SK-N-SH (cell line): ENCODE measurements around the gene LYL1. TPM values are rescaled to one million over a fixed set of nuclear protein-coding genes. Genes with fewer than 3 reads are reported as not detected.

Experiments
- CTCF ChIA-PET: fragments of 300-600, 350-600 bp; formaldehyde crosslinking; extraction: SDS; loops from one replicate; lab custom pipeline; 2021; lab: Yijun Ruan, JAX
- POLR2A ChIA-PET: fragments of 350-600 bp; sonication (Branson Sonifier 250); formaldehyde crosslinking; extraction: SDS; loops from one replicate; lab custom pipeline; 2020; ENCODE audit warnings: antibody characterized with exemption, inconsistent platforms; lab: Yijun Ruan, JAX
- DNase-seq: peaks from one replicate; pipeline ENCODE4 v3.0.0; 2012
- H2AFZ ChIP-seq: fragments of 200-600 bp; sonication (generic); 2 replicates; pipeline ENCODE4 v1.8.1; 2016; ENCODE audit warnings: antibody characterized with exemption, mild to moderate bottlenecking, low read depth
- H3F3A ChIP-seq: fragments of 200-600 bp; sonication (generic); replicated peaks from 2 replicates; pipeline ENCODE3; 2016; ENCODE audit warnings: antibody characterized with exemption, mild to moderate bottlenecking; ENCODE audit not compliant: insufficient read depth
- H3K27ac ChIP-seq, 2 experiments: fragments of 200-500 bp in 1 of 2; fragments of 200-600 bp in 1 of 2; sonication (Bioruptor generic) in 1 of 2; sonication (generic), shearing (Covaris generic) in 1 of 2; 2 replicates each; pipeline versions ENCODE4 v1.5.1 to v1.6.1; 2014 to 2016; ENCODE audit warnings: low read depth in 2 of 2, inconsistent platforms in 1 of 2, low read length in 1 of 2, mild to moderate bottlenecking in 1 of 2, mixed read lengths in 1 of 2
- H3K27me3 ChIP-seq: fragments of 200-600 bp; sonication (generic), shearing (Covaris generic); 2 replicates; pipeline ENCODE4 v1.6.1; 2016; ENCODE audit warnings: mixed run types; ENCODE audit not compliant: insufficient read depth
- H3K36me3 ChIP-seq, 2 experiments: fragments of 200-500 bp in 1 of 2; fragments of 200-600 bp in 1 of 2; sonication (Bioruptor generic) in 1 of 2; sonication (generic) in 1 of 2; replicated peaks in 1 of 2; 2 replicates each; pipeline versions ENCODE3 to v1.5.1; 2014 to 2016; ENCODE audit warnings: low read length in 1 of 2, mild to moderate bottlenecking in 1 of 2; ENCODE audit not compliant: insufficient read depth in 2 of 2, control insufficient read depth in 1 of 2
- H3K4me1 ChIP-seq, 2 experiments: fragments of 200-500 bp in 1 of 2; fragments of 200-600 bp in 1 of 2; sonication (Bioruptor generic) in 1 of 2; sonication (generic), shearing (Covaris generic) in 1 of 2; 2 replicates each; pipeline versions ENCODE4 v1.5.1 to v1.6.1; 2014 to 2016; ENCODE audit warnings: low read depth in 1 of 2, low read length in 1 of 2, mixed run types in 1 of 2; ENCODE audit not compliant: insufficient read depth in 2 of 2, control insufficient read depth in 1 of 2
- H3K4me2 ChIP-seq: fragments of 200-600 bp; sonication (generic), shearing (Covaris generic); 2 replicates; pipeline ENCODE4 v1.6.1; 2017; ENCODE audit warnings: mixed run types
- H3K4me3 ChIP-seq, 2 experiments: fragments of 200-500 bp in 1 of 2; fragments of 200-600 bp in 1 of 2; sonication (Bioruptor generic) in 1 of 2; sonication (generic), shearing (Covaris generic) in 1 of 2; 2 replicates each; pipeline versions ENCODE4 v1.5.1 to v1.8.1; 2014 to 2016; ENCODE audit warnings: low read depth in 2 of 2, inconsistent platforms in 1 of 2, low read length in 1 of 2, mild to moderate bottlenecking in 1 of 2, mixed read lengths in 1 of 2, moderate library complexity in 1 of 2
- H3K79me2 ChIP-seq: fragments of 200-600 bp; sonication (generic); 2 replicates; pipeline ENCODE4 v1.8.1; 2017; ENCODE audit warnings: mild to moderate bottlenecking; ENCODE audit not compliant: insufficient read depth
- H3K9ac ChIP-seq: fragments of 200-600 bp; sonication (generic); 2 replicates; pipeline ENCODE4 v1.6.1; 2017; ENCODE audit warnings: mixed run types
- H3K9me2 ChIP-seq: fragments of 200-600 bp; sonication (generic); 2 replicates; pipeline ENCODE4 v1.6.1; 2017; ENCODE audit warnings: mixed run types
- H3K9me3 ChIP-seq: fragments of 200-600 bp; sonication (generic); 2 replicates; pipeline ENCODE4 v1.6.1; 2017; ENCODE audit warnings: mixed run types, mild to moderate bottlenecking, moderate library complexity
- H4K20me1 ChIP-seq: fragments of 200-600 bp; sonication (generic); 2 replicates; pipeline ENCODE4 v1.6.1; 2017; ENCODE audit warnings: mild to moderate bottlenecking, mixed run types; ENCODE audit not compliant: insufficient read depth
- CHD2 ChIP-seq: fragments of 150-350 bp; IDR thresholded peaks from 2 replicates; pipeline ENCODE4 v1.6.1; 2018; ENCODE audit warnings: low read length; ENCODE audit not compliant: partially characterized antibody
- EP300 ChIP-seq, 2 experiments: IDR thresholded peaks; 2 replicates each; pipeline versions ENCODE4 v1.4.0 to v1.6.1; 2012; ENCODE audit warnings: borderline replicate concordance in 1 of 2, low read depth in 1 of 2, low read length in 1 of 2
- FOSL2 ChIP-seq: IDR thresholded peaks from 2 replicates; pipeline ENCODE4 v1.4.0; 2012; ENCODE audit warnings: low read depth, mild to moderate bottlenecking, moderate library complexity, borderline replicate concordance
- FOXM1 ChIP-seq: IDR thresholded peaks from 2 replicates; pipeline ENCODE4 v1.4.0; 2012; ENCODE audit warnings: low read depth, mild to moderate bottlenecking
- GABPA ChIP-seq: IDR thresholded peaks from 2 replicates; pipeline ENCODE4 v1.4.0; 2012; ENCODE audit warnings: low read depth, mild to moderate bottlenecking
- GATA2 ChIP-seq: sonication (generic); formaldehyde crosslinking; IDR thresholded peaks from 2 replicates; pipeline ENCODE4 v1.5.0; 2020; ENCODE audit warnings: mild to moderate bottlenecking, missing genetic modification reagents
- MXI1 ChIP-seq: IDR thresholded peaks from 2 replicates; pipeline ENCODE4 v1.6.1; 2012; ENCODE audit warnings: mild to moderate bottlenecking, low read depth, low read length, improper control_type of control experiment
- RCOR1 ChIP-seq: fragments of 150-350 bp; IDR thresholded peaks from 2 replicates; pipeline ENCODE4 v1.6.1; 2017; ENCODE audit warnings: antibody characterized with exemption, low read length
- REST ChIP-seq: IDR thresholded peaks from 2 replicates; pipeline ENCODE4 v1.6.1; 2012; ENCODE audit warnings: mild to moderate bottlenecking, low read depth, low read length, moderate library complexity
- SIN3A ChIP-seq: IDR thresholded peaks from 2 replicates; pipeline ENCODE4 v1.6.1; 2012; ENCODE audit warnings: low read depth, mild to moderate bottlenecking, low read length, moderate library complexity, borderline replicate concordance
- TAF1 ChIP-seq: IDR thresholded peaks from 2 replicates; pipeline ENCODE4 v1.6.1; 2012; ENCODE audit warnings: low read depth, mild to moderate bottlenecking, low read length, moderate library complexity, borderline replicate concordance
- ZBTB33 ChIP-seq: IDR thresholded peaks from 2 replicates; pipeline ENCODE4 v1.4.0; 2012; ENCODE audit warnings: low read depth, borderline replicate concordance
- WGBS: methylation state at CpG from one replicate; pipeline ENCODE4 v1.1.6; 2017; ENCODE audit warnings: low lambda C conversion rate; 5-methylcytosine and 5-hydroxymethylcytosine counted together
- polyA plus RNA-seq, 3 experiments: library from polyadenylated mRNA; depleted of rRNA; stranded (reverse); fragments of >200 nt; gene quantifications; 2 replicates each; pipeline ENCODE4 v1.2.3, GENCODE V29; 2012
- TF ChIP-seq, protein P1 (sequence below): fragments of 200-600 bp; sonication (generic); IDR thresholded peaks from 2 replicates; pipeline ENCODE4 v1.6.1; 2017; ENCODE audit warnings: antibody characterized with exemption, mild to moderate bottlenecking, moderate library complexity

Gene LYL1
- polyA plus RNA-seq, 1 of the 3 experiments (the other 2 are of a cell fraction) = 2.2 TPM

DNA sequence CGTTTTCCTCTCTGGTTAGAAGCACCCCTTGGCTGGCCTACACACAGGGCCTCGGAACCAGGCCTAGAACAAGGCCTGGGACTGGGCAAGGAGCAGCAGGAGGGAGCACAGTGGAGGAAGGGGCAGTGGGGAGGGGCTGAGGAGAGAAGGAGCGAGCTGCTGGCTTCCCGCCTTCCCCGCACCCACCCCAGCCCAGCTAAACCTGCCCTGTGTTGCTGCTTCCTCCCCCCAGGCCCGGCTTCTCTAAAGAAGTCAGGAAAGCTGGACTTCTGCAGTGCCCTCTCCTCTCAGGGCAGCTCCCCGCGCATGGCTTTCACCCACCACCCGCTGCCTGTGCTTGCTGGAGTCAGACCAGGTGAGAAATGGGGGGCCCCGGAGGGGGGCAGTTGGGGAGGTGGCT is 24.3 kb downstream of the LYL1 start (continued):
- TF ChIP-seq, protein P1, sequence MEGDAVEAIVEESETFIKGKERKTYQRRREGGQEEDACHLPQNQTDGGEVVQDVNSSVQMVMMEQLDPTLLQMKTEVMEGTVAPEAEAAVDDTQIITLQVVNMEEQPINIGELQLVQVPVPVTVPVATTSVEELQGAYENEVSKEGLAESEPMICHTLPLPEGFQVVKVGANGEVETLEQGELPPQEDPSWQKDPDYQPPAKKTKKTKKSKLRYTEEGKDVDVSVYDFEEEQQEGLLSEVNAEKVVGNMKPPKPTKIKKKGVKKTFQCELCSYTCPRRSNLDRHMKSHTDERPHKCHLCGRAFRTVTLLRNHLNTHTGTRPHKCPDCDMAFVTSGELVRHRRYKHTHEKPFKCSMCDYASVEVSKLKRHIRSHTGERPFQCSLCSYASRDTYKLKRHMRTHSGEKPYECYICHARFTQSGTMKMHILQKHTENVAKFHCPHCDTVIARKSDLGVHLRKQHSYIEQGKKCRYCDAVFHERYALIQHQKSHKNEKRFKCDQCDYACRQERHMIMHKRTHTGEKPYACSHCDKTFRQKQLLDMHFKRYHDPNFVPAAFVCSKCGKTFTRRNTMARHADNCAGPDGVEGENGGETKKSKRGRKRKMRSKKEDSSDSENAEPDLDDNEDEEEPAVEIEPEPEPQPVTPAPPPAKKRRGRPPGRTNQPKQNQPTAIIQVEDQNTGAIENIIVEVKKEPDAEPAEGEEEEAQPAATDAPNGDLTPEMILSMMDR = no peak

- no peak overlapping the region for H2AFZ ChIP-seq
- no peaks in the 10 kb centered on the region for H3K27me3 ChIP-seq
- no peak overlapping the region for H3K4me3 ChIP-seq
- no peaks in the 10 kb centered on the region for H3K9me2 ChIP-seq
- DNase-seq = peak; percentile 86
- peak overlapping the region in 1 of 2 experiments; percentile 91; a peak in 2 of 4 replicates for H3K27ac ChIP-seq
- no peaks in the 10 kb centered on the region for H3K9me3 ChIP-seq
- no peaks in the 10 kb centered on the region for H3F3A ChIP-seq
- ChIA-PET POLR2A (interaction anchor here (1.0 to 2.4 kb wide), 4 partner anchors 14 to 139 kb away, joined by 3 to 9 read pairs (median 4); partner anchors contain the start of genes CALR and DAND5), CTCF (interaction anchor here (0.7 to 35.2 kb wide), 10 partner anchors 9 to 195 kb away, joined by 3 to 506 read pairs (median 14); no protein-coding TSS in a partner anchor)
- H3K4me2 ChIP-seq = no peak overlapping the region
- H3K79me2 ChIP-seq = no peaks in the 10 kb centered on the region
- no peak for TF ChIP-seq TAF1
- no peak for TF ChIP-seq FOSL2
- TF ChIP-seq RCOR1 = peak; percentile 82
- no peak for TF ChIP-seq SIN3A
- no peak for TF ChIP-seq REST
- TF ChIP-seq EP300 (IDR thresholded peaks at IDR 0.05; ENCODE audit: borderline replicate concordance in 1 of 2, low read depth in 1 of 2, low read length in 1 of 2) = peak in 1 of 2 experiments; percentile 52; a peak in 1 of 4 replicates
- TF ChIP-seq, protein P1 = no peak
- TF ChIP-seq CHD2 = peak; percentile 56
- no peak; the same call in 1 of the 2 replicates for TF ChIP-seq MXI1
- TF ChIP-seq GABPA = no peak
- peak; percentile 86 for TF ChIP-seq GATA2 (CRISPR knock-in tag)
- TF ChIP-seq FOXM1 = no peak
- no peak for TF ChIP-seq ZBTB33
- TF ChIP-seq, all 33 proteins: peak for 4
- Histone ChIP-seq H4K20me1 (no peaks in the 10 kb centered on the region), H3K9ac (no peak overlapping the region), H3K4me1 (peaks cover 10 to 55% of the 10 kb centered on the region in 2 experiments; a peak in 3 of 4 replicates), H3K36me3 (peaks cover 13 to 31% of the 10 kb centered on the region in 2 experiments)
- 89% methylated on average over 11 of the region's 11 CpGs for WGBS
These were observed 25.4 kb downstream of the LYL1 start for GRCh38 chr19:13077240-13077639.
